HG02840 (cell line): Measurements from ENCODE around the gene ERBB4.
"Not testable (repeated sequence)": the region's sequence is repeated elsewhere in the genome, so short reads cannot be mapped to it uniquely, and the experiment has no call there.

Source experiments
- ATAC-seq: cut with Tn5 transposase; IDR thresholded peaks from one replicate; pipeline ENCODE4 v1.9.1; 2021; ENCODE audit warnings: mild to moderate bottlenecking, moderate library complexity, moderate number of reproducible peaks; ENCODE audit not compliant: unreplicated experiment, low FRiP score

The ERBB4 gene

DNA sequence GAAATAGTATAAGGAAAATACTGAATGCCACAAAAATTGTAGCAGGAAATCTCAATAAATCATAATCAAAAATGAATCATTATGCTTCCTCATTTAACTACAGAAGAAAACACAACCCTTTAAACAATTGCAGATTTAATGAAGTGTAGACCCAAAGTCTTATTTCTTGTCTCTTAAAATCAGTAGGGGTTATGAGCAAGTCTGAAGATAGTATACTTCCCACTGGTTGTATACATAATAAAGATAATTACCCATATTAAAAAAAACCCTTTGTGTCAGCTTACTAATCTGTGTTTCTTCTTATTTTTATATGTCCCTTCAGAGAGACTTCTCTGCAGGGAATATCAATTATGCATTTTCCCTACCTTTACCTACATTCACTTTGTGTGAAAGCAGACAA, 504.7 kb downstream of the ERBB4 start:
- ATAC-seq, result no peak

DNA sequence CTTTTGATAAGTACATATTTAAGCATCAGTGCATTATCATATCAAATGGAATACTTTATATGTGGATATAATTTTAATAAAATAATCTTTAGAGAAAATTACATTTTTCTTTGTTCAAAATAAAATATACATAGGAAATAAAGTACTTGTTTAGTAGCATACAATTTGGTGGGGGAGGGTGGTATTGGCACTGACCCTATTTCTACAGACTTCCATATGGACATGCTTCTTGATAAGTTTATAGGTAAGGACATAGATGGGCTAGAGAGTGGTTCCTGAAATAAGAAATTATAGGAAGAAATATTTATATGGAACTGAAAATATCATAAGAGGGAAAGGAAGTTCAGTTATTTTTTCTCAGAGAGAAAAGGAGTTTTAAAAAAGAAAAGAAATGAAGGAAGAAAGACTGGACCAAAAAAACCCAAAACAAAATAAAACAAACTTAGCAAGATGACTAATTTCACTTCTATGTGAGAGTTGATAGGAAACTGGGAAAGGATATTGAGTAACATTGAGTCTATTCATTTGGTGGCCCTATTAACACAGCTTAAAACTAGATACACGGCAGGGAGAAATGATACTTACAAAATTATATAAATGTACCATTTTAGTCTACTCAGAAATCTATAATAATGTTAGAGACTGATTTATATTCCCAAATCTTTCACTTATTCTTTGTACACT, 505.9 kb downstream of the ERBB4 start:
- no peak for ATAC-seq

DNA sequence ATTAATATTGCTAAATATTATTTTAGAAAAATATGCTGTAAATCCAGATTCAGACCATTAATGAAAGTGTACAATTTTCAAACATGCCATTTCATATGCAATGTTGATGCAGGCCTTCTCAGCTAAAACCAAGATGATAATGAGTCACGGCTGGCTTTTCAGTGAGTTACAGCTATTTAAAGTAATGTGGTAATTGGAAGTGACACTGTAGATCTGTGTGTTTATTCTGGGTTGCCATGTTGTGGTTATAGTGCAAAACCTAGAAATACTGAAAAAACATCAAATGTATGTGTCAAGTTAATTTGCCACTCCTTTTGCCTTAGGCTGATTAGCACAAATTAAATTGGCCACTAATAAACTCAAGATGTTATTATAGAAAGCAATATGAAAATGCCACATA, 506.6 kb downstream of the ERBB4 start:
- no peak for ATAC-seq

DNA sequence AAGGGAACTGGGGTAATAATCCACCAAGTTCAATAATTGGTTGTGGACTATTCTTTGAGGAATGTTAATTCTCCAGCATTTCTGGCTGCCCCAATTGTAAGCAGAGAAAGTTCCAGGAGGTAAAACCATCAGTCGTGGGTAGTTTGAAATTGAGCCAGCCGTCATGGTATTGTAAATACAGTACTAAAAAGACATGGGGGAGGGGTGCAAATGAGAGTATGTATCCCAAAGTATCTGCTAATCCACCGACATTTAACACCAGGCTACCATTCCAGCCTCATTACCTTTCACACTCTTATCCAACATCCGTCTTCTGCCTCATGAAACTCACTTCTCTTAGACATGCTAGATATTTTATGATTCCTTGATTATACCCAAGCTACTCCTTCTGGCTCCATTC, 507.9 kb downstream of the ERBB4 start:
- ATAC-seq, result no peak

DNA sequence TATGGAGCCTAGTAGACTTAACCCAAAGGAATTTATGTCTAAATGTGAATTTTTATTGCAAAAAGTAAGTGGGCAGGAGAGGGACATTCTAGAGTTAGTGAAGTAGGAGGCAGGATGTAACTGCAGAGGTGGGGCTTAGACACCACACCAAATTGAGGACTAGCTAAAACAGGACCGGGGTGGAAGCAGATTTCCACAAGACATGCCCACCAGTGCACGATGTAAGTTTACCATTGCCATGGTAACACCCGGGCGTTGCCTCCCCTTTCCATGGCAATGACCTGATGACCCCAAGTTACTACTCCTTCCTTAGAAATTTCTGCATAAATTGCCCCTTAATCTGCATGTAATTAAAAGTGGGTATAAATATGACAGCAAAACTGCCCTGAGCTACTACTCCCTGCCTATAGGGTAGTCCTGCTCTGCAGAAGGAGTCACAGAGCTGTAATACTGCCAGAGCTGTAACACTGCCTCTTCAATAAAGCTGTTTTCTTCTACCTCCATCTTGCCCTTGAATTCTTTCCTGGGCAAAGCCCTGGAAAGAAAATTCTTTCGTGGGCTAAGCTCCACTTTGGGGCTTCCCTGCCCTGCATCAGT, 509.7 kb downstream of the ERBB4 start:
- ATAC-seq, result no peak

DNA sequence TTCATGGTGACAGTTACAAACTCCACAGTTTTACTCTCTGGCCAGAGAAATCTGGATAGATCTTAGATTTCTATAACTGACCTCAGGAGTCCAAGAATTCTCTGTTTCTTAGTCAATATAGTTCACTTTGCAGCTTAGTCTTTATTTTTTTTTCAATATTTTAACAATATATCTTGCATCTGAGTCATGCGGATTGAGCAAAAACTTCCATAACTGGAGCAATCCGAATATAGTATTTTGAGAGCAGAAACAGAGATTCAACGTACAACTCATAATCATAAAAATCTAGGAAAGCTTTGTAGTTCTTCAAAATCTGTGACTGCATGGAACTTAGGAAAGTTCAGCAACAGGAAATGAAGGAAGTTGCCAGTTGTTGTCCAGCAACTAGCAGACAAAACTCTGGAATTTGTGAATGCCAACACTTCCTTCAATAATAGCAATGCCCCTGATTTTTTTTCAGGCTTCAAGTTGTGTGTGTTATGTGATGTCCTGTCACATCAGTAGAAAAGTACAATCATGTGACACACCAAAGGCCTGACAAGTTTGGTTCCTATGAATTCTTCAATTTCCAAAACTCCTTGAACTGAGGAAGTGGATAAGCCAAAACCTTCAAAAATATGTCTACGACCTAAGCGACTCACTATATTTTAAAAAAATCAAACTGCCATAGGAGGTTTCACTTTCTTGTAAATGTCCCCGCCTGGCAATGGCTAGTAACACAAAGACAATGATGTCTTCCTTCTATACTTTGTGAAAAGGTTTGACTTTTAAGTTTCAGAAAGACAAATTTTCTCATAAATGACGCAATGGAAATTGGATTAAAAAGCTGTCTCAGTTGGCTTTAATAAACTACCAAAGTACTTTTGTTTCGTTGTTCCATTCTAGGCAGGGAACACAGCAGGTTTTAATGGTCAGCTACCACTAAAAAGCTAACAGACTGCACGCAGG, 510.6 kb downstream of the ERBB4 start:
- no peak for ATAC-seq

DNA sequence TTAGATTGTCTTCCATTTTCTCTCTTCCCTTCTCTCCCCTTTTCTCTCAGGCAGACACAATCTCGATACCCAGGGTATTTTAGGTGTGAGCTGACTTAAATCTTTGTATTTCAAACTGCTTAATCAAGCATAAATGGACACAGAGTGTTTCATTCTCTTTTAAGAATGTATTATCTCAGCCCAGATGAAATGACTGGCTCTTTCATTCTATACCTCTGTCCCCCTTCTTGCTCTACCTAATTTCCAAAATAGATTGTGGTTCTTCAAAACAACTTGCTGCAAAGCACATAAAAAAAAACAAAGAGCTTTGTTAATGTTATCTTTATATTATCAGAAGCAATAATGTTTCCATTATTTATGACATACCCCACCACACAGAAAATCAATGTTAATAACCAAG, 514.6 kb downstream of the ERBB4 start:
- ATAC-seq, result no peak

DNA sequence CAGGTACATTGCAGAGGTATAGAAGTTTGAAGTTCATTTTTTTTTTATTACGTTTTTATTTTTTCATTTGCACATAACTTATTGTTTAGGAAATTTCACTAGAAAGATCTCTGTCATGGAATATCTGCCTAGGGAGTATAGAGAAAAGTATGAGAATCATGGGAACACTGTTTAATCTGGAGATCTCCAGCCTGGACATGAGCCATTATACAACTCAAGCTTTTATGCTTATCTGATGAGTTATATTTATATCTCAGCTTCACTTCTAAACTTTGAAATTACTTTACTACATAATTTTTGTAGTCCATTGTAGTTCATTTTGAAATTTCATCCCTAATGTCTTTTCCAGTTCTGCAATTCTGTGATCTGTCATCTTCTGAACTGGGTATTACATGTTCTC, 515.6 kb downstream of the ERBB4 start:
- ATAC-seq, result no peak

DNA sequence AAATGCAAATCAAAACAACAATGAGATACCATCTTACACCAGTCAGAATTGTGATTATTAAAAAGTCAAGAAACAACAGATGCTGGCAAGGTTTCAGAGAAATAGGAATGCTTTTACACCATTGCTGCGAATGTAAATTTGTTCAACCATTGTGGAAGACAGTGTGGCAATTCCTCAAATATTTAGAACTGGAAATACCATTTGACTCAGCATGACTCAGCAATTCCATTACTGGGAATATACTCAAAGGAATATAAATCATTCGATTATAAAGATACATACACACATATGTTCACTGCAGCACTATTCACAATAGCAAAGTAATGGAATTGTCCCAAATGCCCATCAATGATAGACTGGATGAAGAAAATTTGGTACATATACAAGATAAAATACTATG, 516.7 kb downstream of the ERBB4 start:
- ATAC-seq, result no peak

DNA sequence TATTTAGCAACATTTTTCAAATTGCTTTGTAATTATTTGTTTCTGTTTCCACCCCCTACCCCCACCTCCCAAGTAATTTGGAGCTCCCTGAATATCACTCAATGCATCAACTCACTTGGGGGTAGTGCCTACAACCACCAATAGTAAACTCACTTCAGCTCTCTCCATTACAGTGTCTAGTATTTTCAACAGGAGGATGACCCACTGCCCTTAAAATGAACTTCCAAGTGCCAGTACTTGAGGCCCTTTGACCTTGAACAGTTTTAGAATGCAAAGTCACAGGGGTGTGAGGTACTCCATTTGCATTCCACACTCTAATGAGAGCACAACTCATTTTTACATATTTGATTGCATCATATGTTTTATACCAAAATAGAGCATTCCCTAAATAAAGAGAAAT, 523.0 kb downstream of the ERBB4 start:
- no peak for ATAC-seq

DNA sequence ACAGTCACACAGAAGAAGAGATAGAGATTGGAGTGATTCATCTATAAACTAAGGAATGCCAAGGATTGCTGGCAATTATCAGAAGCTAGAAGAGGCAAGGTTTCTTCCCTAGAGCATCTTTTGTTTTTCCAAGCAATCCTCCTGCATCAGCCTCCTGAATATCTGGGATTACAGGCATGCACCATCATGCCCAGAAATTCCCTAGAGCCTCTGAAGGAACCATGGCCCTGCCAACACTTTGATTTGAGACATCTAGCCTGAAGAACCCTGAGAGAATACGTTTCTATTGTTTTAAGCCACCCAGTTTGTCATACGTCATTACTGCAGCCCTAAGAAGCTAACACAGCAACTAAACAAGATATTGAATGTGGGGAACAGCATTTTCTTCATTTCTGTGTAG, 525.0 kb downstream of the ERBB4 start:
- no peak for ATAC-seq

DNA sequence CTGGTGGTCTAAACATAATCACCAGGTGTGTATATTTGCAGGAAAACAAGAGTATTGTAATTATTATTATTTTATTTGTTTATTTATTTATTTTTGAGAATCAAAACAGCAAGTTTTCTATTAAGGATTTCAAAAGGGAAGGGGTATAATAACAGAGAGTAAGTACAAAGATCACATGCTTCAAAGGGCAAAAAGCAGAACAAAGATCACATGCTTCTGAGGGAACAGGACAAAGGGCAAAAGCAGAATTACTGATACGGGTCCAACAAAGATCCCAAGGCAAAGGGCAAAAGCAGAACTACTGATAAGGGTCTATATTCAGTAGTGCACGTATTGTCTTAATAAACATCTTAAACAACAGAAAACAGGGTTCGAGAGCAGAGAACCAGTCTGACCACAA, 528.3 kb downstream of the ERBB4 start:
- not testable (repeated sequence) for ATAC-seq

DNA sequence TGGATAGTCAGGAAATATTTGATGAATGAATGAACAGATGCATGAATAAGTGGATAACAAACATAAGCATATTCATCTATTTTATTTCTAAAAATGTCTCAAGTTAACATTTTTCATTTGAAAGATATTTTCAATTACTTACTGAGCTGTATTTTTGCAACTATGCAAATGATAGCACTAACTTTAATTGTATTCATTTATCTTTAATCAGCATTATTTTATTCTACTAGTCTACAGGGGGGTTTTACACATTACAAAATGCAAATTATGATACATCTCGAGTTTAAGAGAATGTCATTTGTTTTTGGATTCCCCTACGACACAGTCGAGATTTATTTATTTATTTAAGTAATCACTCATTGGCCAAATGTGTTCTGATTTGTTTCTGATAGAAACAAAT, 530.6 kb downstream of the ERBB4 start:
- no peak for ATAC-seq

DNA sequence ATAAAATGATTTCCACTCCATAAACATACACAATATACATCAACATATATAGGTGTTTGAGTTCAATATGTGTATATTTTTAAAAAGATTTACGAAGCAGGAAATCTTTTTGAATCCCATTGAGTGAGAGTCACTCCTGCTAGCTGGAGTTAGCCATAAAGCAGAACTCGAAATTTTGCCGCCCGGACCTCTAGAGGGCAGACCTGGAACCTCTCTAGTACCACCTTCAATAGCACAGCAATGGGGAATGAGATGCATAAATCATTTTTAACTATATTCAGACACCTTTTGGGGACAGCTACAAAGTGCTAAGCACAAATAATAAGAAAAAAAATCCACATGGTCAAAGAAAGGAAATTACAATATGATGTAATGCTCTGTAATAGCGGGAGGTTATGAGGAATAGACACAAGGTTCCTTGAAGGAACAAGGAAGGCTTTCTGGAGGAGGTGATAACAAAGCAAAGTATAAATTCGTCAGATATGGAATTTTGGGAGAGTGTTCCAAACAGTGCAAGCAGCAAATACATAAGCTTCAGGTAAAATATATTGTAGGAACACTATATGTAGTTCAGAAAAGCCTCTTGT, 533.4 kb downstream of the ERBB4 start:
- ATAC-seq, result no peak

DNA sequence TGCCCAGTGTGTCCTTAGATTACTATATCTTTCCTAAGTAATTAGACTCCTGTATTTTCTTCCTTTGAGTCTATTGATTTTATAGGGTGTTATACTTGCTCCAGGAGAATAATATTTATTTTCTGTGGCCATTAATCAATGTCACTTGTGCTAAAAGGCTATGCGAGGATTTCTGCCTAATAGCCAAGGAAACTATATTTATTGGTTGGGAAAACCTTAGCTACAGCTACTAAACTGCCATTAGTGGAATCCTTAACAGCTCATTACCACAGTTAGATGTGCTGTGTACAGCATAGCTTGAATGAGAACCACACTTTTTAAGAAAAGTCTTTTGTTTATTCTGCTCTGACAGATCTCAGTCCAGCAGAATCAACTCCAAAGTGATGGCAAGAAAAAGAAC, 537.3 kb downstream of the ERBB4 start:
- ATAC-seq, result no peak

DNA sequence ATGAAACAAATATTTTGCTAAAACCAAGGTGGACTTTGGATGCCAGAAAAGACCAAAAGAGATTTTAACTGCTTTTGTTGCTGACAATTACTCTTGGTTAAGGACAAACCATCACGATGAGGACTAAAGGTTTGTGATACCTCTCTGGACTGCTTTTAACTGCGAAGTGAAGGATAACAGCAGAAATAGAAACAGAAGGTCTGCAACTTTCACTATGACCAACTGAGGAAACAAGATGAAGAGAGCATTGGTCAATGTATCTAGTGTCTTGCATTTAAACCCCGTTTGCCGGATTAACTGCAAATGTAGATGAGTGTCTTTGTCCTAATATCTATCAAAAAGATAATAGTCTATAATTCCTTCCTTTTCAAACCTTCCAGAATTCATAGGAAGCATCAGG, 541.7 kb downstream of the ERBB4 start:
- no peak for ATAC-seq

DNA sequence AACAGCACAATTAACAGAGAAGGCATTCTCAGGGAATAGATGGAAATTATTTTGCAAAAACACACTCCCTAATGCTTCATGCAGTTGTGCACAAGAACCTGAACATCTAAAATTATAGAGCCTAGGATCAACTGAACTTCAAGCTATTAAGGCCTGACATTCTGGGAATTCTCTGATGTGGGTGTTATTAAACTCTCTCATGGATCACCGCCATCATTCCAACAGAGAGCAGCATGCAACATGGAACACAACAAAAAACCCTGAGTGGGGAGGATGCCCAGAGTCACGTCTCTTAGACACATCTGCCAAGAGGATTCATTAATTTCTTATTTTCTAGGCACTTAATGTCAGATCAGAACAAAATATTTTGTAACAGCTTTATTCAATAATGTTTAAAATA, 543.8 kb downstream of the ERBB4 start:
- no peak for ATAC-seq

DNA sequence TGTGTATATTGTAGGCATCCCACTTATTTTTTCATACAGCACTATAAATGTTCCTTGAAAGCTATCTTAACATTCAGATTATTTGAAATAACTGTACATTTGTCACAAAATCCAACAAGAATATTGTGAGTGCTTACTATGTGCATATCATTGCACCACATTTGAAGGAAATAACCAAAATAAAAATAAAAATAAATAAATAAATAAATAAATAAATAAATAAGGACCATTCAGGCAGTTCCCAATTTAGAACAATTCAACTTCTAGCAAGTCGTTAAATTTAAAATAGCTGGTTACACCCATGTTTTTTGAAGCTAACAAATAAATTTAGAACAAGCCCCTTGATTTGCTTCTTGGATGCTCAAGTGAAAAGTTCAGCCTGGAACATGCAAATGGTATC, 548.3 kb downstream of the ERBB4 start:
- no peak for ATAC-seq

DNA sequence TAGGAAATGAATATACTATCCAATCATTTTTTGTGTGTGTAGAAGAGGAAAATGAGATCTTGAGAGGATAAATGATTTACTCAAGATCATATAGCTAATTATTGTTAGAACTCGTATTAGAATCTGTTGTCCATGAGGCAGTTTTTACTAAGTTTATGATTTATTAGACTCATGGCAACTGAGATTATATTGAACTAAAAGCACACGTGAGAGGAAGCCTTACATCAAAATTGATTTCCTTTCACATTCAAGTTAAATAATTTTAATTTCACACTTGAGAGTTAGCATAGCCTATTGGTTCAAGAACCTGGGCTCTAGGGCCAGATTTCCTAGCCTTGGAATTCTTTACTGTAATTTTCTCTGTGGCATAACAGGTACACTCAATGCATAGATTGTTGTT, 552.3 kb downstream of the ERBB4 start:
- no peak for ATAC-seq

DNA sequence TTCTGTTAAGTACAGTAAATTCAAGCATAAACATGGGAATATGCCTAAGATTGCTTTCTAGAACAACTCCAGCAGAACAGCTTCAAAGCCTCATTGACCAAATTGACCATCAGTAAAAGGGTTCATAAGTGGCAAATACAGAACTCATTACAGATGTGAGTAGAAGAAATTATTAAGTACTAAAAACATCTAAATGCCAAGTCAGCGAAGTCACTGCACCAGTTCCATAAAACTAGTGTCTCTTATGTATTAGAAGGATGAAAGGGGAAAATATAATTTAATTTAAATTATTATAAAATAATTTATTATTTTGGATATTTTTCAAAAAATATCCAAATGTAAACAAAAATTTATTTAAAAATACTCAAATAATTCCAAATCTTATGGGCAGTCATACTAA, 553.2 kb downstream of the ERBB4 start:
- no peak for ATAC-seq

DNA sequence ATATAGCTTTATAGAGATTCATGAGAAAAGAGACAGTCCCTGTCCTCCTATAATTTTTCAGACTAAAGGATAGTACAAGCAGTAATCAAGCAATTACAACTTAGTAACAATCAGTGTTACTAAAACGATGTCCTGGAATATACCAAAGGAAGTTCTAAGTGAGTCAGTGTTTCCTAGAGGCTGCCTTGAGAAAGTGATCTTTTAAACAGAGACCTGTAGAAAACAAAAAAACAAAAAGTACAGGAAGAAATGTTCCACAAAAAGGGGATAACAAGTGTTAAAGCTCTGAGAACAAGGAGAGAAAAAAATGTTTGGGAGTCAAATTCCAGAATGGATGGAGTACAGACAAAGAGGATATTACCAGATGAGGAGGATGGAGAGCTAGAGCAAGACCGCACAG, 556.4 kb downstream of the ERBB4 start:
- ATAC-seq, result no peak
